HG03432 (cell line): Measurements from ENCODE around the gene INKA2.
"Not testable (repeated sequence)": the region's sequence is repeated elsewhere in the genome, so short reads cannot be mapped to it uniquely, and the experiment has no call there.

Source experiments
- ATAC-seq: cut with Tn5 transposase; IDR thresholded peaks from one replicate; pipeline ENCODE4 v1.9.1; 2021; ENCODE audit warnings: mild to moderate bottlenecking, moderate library complexity; ENCODE audit not compliant: unreplicated experiment

Gene INKA2

GRCh38 chr1:111751906-111752575 is 12.8 kb upstream of the INKA2 start:
- no peak for ATAC-seq

GRCh38 chr1:111750856-111751255 is 11.7 kb upstream of the INKA2 start:
- ATAC-seq: no peak

- ATAC-seq: no peak
Observed at GRCh38 chr1:111749628-111750027, 10.4 kb upstream of the INKA2 start.

DNA sequence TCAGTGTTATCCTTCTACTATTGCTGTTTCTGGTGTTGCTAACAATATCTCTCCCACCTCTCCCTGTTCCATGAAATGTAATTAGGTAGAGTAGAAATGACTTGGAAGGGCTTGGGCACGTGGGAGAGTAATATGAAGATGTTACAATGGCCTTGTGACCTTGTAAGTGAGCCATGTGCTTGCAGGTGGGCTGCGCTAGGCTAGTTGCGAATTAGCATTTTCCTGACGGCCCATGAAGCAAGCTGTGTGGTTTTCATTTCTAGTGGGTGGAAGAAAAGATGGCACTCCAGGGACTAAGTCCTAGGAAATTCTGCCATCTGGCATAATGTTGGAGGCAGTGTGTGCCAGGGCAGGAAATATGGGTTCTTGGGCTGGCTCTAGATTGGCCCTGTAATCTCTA is 8.8 kb upstream of the INKA2 start:
- no peak for ATAC-seq

DNA sequence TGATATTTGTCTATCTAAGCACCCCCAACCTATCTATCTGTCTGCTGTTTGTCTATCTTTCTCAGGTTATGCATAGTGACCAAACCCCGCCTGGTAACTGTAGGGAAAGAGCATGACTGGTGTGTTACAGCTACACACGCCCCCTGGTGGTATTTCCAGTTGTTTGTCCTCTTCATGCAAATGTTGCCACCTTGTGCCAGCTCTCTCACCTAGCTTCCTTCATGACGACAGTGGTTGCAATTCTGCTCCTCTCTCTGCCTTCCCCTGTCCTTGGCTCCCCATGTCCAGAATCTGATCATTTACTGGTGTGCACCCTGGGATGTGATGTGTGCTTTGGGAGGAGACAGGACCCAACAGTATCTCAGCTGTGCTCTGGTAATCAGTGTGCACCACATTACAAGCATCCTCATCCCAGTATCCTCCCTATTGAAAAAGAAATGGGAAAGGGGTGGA is 8.1 kb upstream of the INKA2 start:
- ATAC-seq: no peak

DNA sequence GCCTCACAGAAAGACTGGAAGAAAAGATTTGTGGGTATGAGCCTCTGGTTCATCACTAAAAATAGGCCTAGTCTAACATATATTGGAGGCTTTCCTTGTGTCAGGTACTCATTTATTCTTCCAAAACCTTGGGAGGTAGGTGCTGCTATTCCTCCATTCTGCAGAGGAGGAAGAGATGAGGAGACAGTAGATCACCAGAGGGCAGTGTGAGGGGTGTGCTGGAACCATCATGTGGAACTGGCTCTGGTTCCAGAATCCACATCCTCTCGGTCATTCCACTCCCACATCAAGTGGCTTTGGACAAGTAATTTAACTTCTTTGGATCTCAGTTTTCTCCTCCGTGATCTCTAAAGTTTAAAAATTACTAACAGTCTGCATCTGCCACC is 7.4 kb upstream of the INKA2 start:
- ATAC-seq: no peak

GRCh38 chr1:111745675-111746613 is 6.7 kb upstream of the INKA2 start:
- no peak for ATAC-seq

DNA sequence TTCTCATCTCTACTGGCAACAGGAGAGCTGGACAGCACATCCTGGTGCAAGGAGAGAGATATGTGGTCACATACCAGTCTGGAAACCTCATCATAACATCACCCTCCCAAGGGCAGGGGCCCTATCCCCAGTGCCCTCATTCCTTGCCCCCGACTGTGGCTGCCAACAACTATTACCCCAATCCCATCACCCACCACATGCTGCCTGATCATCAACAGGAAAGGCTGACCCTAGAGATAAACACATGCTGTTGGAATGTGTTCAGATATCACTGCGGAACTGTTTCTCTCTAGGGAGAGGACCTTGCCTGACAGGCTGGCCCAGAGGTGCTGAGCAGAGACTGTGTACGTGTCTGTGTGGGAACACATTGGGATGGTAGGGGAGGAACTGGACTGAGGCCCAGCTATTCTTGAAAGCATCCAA is 4.5 kb upstream of the INKA2 start:
- ATAC-seq: no peak

GRCh38 chr1:111742938-111743549 is 3.8 kb upstream of the INKA2 start:
- ATAC-seq: no peak

GRCh38 chr1:111742292-111742691 is 3.1 kb upstream of the INKA2 start:
- not testable (repeated sequence) for ATAC-seq

DNA sequence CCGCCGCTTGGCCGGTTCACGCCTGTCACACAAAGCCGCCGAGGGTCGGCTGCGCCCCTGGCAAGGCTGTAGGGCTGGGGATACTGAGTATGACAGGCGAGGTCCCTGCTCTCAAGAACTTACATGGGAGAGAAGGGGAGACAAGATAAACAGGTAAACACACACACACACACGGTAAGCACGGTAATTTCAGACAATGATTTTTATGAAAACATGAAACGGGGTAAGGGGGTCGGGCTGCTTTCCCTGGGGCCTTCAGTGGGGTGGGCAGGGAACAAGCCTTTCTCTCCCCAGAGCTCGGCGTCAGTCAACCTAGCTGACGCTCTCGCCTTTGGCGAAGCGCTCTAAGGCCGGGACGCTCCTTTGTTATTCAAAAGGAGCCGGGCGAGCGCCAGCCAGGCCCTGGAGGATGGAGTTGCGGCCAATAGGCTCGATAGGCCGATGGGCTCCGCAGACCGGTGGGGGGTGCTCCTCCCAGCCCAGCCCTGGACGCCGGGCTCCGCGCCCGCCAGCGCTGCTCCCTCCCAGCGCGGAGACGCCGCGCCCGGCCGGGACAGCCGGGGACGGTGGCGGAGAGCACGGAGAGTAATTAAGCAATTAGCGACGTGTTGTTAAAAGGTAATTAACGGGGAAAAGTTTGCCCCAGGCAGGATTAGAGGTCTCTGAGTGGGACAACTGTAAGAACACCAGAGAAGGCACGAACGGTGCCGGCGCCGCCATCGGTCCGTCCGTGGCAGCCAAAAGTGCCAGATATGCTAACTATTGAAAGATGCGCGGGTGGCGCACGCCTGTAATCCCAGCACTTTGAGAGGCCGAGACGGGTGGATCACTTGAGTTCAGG is 950 bp upstream of the INKA2 start:
- ATAC-seq: no peak

- ATAC-seq: peak; percentile 52
Observed at GRCh38 chr1:111738436-111739193, 580 bp downstream of the INKA2 start.

DNA sequence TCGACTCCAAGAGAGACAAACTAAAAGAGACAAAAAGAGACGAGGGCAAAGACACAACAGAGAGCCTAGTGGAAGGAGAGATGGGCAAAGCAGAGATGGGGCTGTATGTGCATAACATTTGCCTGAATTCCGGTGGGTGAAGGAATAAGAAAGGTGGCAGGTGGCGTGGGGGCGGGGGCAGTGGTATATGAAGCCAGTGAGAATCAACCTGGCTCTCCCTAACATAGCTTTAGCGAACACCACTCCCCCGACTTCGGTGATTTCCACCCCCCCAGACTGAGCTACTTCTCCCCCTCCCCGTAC is 1.1 kb downstream of the INKA2 start:
- no peak for ATAC-seq

GRCh38 chr1:111737216-111738132 is 1.7 kb downstream of the INKA2 start:
- ATAC-seq: no peak

DNA sequence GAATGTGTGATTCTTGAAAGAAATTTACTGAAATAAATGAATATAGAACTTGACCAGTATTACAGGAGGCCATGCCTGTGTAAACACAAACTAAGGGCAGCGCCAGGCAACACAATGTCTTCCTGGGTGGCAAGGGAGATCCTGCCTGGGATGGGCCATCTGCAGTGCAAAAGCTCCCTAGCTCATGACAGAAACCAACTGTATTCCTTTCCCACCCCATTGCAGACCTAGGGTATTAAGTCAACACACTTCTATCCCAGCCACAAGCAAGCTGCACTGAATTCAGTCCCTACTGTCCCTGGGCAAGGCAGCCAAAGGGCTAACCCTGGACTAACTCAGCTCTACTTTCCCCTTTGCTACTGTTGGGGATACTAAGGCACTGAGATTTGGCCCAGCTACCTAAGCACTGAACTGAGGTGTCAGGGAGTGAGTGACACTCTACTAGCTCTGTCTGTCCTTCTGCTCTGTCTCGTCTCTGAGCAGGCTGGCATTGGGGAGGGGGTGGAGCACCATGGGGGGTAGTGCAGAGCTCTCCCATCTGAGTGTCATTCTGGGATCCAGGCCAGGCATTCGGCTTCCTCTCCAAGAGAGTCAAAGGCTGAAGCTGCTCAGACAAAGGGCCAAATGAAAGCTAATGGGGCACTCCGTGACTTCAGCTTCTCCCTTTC is 2.5 kb downstream of the INKA2 start:
- ATAC-seq: no peak

DNA sequence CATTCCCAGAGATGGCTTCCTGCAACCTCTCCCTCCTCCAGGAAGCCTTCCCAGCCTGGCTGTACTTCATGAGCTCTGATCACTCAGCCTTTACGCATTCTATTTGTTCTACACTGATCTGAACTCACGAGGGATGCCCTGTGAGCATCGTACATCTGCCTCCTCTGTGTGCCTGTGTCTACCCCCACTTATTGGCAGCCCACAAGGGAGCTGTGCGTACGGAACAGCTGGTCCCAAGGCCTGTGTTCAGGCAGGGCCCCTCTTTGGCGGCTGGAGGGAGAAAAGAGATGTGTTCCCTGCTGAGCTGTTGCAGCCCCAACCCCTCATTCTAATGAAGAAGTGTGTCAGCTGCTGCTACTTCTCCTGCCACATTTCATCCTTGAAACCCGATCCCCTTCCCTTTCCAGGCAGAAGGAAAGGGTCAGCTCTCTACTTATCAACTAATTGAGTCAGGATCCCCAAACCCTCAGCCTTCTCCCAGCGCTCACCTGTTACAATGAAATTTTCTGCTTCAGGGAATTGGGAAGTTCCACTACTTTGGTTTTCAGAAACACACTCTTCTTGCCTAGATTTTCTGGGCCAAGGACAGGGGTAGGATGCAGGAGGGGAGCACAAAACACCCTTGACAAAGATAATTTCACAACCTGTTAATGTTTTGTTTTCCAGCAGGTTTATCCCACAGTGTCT is 3.2 kb downstream of the INKA2 start:
- ATAC-seq: no peak

DNA sequence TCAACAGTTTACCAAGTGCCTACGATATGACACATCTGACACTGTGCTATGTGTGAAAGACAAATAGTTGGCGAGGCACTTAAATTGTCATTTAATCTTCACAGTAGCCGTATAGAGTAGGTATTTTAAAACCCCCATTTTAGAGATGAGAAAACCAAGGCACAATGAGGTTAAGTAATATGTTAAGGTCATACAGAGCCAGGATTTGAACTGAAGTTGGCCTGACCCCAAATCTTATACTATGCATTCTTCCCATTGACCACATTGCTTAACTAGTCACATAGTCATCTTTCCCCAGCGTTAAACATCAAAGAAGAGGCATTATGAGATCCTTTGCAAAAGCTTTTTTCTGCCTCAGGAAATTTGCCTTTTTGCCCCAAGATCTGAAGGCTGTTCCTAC is 3.9 kb downstream of the INKA2 start:
- no peak for ATAC-seq

GRCh38 chr1:111734856-111735255 is 4.3 kb downstream of the INKA2 start:
- no peak for ATAC-seq
